Measurements from ENCODE around the gene AATK.

The AATK gene

GRCh38 chr17:81196505-81197408 is 30.7 kb upstream of the AATK start:
- no peak for DNase-seq

- DNase-seq = no peak
Measured at GRCh38 chr17:81195941-81196495, 30.0 kb upstream of the AATK start.

- no peak for DNase-seq
Measured at GRCh38 chr17:81194941-81195901, 29.2 kb upstream of the AATK start.

GRCh38 chr17:81194225-81194760 is 28.3 kb upstream of the AATK start:
- no peak for DNase-seq

- DNase-seq = no peak
Measured at GRCh38 chr17:81193470-81194224, 27.6 kb upstream of the AATK start.

GRCh38 chr17:81193051-81193410 is 27.0 kb upstream of the AATK start:
- no peak for DNase-seq

- DNase-seq = no peak
Measured at GRCh38 chr17:81192386-81193050, 26.5 kb upstream of the AATK start.

- no peak for DNase-seq
Measured at GRCh38 chr17:81191646-81192045, 25.6 kb upstream of the AATK start.

- DNase-seq = no peak
Measured at GRCh38 chr17:81191116-81191515, 25.1 kb upstream of the AATK start.

- DNase-seq = no peak
Measured at GRCh38 chr17:81190591-81190990, 24.6 kb upstream of the AATK start.

- no peak for DNase-seq
Measured at GRCh38 chr17:81189670-81190530, 23.9 kb upstream of the AATK start.

GRCh38 chr17:81189016-81189415 is 23.0 kb upstream of the AATK start:
- no peak for DNase-seq

GRCh38 chr17:81188491-81188840 is 22.4 kb upstream of the AATK start:
- no peak for DNase-seq

- no peak for DNase-seq
Measured at GRCh38 chr17:81187586-81188490, 21.8 kb upstream of the AATK start.

- no peak for DNase-seq
Measured at GRCh38 chr17:81187120-81187519, 21.1 kb upstream of the AATK start.

GRCh38 chr17:81186203-81186602 is 20.2 kb upstream of the AATK start:
- no peak for DNase-seq

GRCh38 chr17:81184555-81184954 is 18.5 kb upstream of the AATK start:
- no peak for DNase-seq

GRCh38 chr17:81183807-81184206 is 17.8 kb upstream of the AATK start:
- no peak for DNase-seq

- no peak for DNase-seq
Measured at GRCh38 chr17:81183316-81183715, 17.3 kb upstream of the AATK start.

GRCh38 chr17:81182596-81182995 is 16.6 kb upstream of the AATK start:
- no peak for DNase-seq

Data from NCI-H1048 (cell line).